ENCODE measurements around the gene PTPN18. TPM values are rescaled to one million over a fixed set of nuclear protein-coding genes. Genes with fewer than 3 reads are reported as not detected.

Gene PTPN18
- total and polyA plus RNA-seq, 2 donors (not counting 3 experiments of a cell fraction or from before 2014, with no cell fraction given) = 39.4 to 39.6 TPM

DNA sequence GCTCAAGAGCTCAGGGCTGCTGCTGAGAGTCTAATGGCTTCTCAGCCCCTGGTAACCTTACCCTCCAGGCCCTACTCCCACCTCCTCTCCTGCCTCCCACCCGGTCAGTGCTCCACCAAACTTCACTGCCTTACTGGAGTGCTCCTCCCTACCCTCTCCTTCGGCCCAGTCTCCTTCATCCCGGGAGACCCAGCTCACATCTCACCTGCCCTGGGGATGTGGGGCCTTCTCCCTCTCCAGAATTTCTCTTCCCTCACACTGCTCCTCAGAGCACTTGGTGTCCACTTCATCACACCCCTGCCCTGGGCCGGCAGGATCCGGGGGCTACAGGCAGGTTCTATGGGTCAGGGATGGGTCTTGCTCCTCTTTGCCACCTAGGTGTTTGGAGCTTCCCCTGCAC is 21.6 kb downstream of the PTPN18 start:
- H3K36me3 ChIP-seq (ENCODE audit: control insufficient read depth in 2 of 2, extremely low read depth in 1 of 2, insufficient read depth in 2 of 2, low read length in 2 of 2) = no peaks in the 10 kb centered on the region
- no peaks in the 10 kb centered on the region for H3K27me3 ChIP-seq (ENCODE audit: control insufficient read depth in 2 of 2, insufficient read depth in 2 of 2, low read length in 2 of 2)
- no peak overlapping the region for H3K27ac ChIP-seq (ENCODE audit: insufficient read depth, low read depth, low read length)
- dilution Hi-C loops (cut with MboI; ENCODE audit: extremely low pct_ligation_motif_present, low sequenced_read_pairs) (no loop called here), intact Hi-C loops (cut with micrococcal nuclease) (no loop called here)
- ChIA-PET POLR2A (interaction anchor here (0.7 kb wide), 1 partner anchor 35 kb away, joined by 3 read pairs; the partner anchor contains the start of gene IMP4), CTCF (interaction anchor here (1.1 to 2.8 kb wide), 2 partner anchors 12 to 22 kb away, joined by 3 to 9 read pairs; partner anchors contain the start of gene PTPN18)
- no peak overlapping the region for H2AFZ ChIP-seq (ENCODE audit: low read depth, low read length)
- no peaks in the 10 kb centered on the region for H4K20me1 ChIP-seq (replicated peaks; ENCODE audit: control insufficient read depth, extremely low read depth, insufficient read depth, low read length)
- BruUV-seq (replicated peaks) = no TSS peak
- H3K4me1 ChIP-seq (ENCODE audit: control insufficient read depth, extremely low read depth, insufficient read depth, low read length) = peaks cover 6% of the 10 kb centered on the region
- no peak for FAIRE-seq
- no peak overlapping the region for H3K4me3 ChIP-seq (replicated peaks in 1 of 3; ENCODE audit: insufficient read depth in 1 of 3, low read depth in 1 of 3, low read length in 3 of 3)
- TF ChIP-seq FOS (IDR thresholded peaks at IDR 0.05; ENCODE audit: borderline replicate concordance, insufficient read depth, low read length) (no peak), GATA2 (IDR thresholded peaks at IDR 0.05; ENCODE audit: insufficient read depth, insufficient read length, low read depth, low read length) (no peak), POLR2AphosphoS5 (IDR thresholded peaks at IDR 0.05; ENCODE audit: insufficient read depth, low read depth, low read length) (no peak), POLR2A (IDR thresholded peaks at IDR 0.05; ENCODE audit: low read depth, low read length) (no peak), EZH2 (IDR thresholded peaks at IDR 0.05; ENCODE audit: borderline replicate concordance, low read depth, low read length, severe bottlenecking) (no peak), MYC (IDR thresholded peaks at IDR 0.05; ENCODE audit: low read depth, low read length) (no peak), JUN (IDR thresholded peaks at IDR 0.05; ENCODE audit: borderline replicate concordance, insufficient read depth, insufficient read length, low read depth) (no peak)
- TF ChIP-seq, protein P1, sequence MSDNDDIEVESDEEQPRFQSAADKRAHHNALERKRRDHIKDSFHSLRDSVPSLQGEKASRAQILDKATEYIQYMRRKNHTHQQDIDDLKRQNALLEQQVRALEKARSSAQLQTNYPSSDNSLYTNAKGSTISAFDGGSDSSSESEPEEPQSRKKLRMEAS (IDR thresholded peaks at IDR 0.05; ENCODE audit: insufficient read depth, insufficient read length) = no peak
- TF ChIP-seq, protein P2, sequence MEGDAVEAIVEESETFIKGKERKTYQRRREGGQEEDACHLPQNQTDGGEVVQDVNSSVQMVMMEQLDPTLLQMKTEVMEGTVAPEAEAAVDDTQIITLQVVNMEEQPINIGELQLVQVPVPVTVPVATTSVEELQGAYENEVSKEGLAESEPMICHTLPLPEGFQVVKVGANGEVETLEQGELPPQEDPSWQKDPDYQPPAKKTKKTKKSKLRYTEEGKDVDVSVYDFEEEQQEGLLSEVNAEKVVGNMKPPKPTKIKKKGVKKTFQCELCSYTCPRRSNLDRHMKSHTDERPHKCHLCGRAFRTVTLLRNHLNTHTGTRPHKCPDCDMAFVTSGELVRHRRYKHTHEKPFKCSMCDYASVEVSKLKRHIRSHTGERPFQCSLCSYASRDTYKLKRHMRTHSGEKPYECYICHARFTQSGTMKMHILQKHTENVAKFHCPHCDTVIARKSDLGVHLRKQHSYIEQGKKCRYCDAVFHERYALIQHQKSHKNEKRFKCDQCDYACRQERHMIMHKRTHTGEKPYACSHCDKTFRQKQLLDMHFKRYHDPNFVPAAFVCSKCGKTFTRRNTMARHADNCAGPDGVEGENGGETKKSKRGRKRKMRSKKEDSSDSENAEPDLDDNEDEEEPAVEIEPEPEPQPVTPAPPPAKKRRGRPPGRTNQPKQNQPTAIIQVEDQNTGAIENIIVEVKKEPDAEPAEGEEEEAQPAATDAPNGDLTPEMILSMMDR (IDR thresholded peaks at IDR 0.05; ENCODE audit: extremely low read depth in 1 of 2, insufficient read depth in 1 of 2, low read depth in 1 of 2, low read length in 2 of 2) = no peak
- peaks cover 5% of the 10 kb centered on the region for H3K79me2 ChIP-seq (ENCODE audit: control insufficient read depth, insufficient read depth, low read length)
- H3K4me2 ChIP-seq (ENCODE audit: insufficient read depth, low read length) = no peak overlapping the region
- H3K9ac ChIP-seq (replicated peaks; ENCODE audit: extremely low read depth, insufficient read depth, low read length) = no peak overlapping the region
- H3K9me1 ChIP-seq (replicated peaks; ENCODE audit: control insufficient read depth, extremely low read depth, insufficient read depth, low read length) = no peaks in the 10 kb centered on the region
- DNase-seq (ENCODE audit: low read depth, low spot score) = no peak
- H3K9me3 ChIP-seq (replicated peaks; ENCODE audit: control insufficient read depth, insufficient read depth, low read length) = no peaks in the 10 kb centered on the region
